Activated naive CD4-positive, alpha-beta T cell treated with anti-CD3 and anti-CD28 coated beads, Interleukin-2, amount 50 U/mL, for 72 hours (primary cell): ENCODE results near the gene ITPK1. TPM values are rescaled to one million over a fixed set of nuclear protein-coding genes. Genes with fewer than 3 reads are reported as not detected.

Source experiments
- ATAC-seq, 2 donors: fragments of 150-1000 bp; cut with Tn5 transposase; 2 replicates each; pipeline ENCODE4 v1.10.0; 2021; ENCODE audit warnings: mild to moderate bottlenecking in 2 of 2, moderate library complexity in 2 of 2
- DNase-seq, 2 donors: peaks; one replicate each; pipeline ENCODE4 v3.0.0; 2021 to 2022; ENCODE audit warnings: low spot score in 2 of 2
- H3K27ac Mint-ChIP-seq, 2 donors: one replicate each; pipeline ENCODE4 v1.8.0; 2022; ENCODE audit warnings: mild to moderate bottlenecking in 2 of 2, mixed read lengths in 2 of 2
- H3K36me3 Mint-ChIP-seq, 2 donors: one replicate each; pipeline ENCODE4 v1.8.0; 2022; ENCODE audit warnings: mixed read lengths in 2 of 2
- H3K9me3 Mint-ChIP-seq, 2 donors: one replicate each; pipeline ENCODE4 v1.8.0; 2022; ENCODE audit warnings: mixed read lengths in 2 of 2
- total RNA-seq, 2 donors: library from RNA; stranded (reverse); gene quantifications; one replicate each; pipeline ENCODE4 v1.2.3, GENCODE V29; 2022

ITPK1 gene
- total RNA-seq, 2 donors from 2014 or later = 15.2 to 33.2 TPM

DNA sequence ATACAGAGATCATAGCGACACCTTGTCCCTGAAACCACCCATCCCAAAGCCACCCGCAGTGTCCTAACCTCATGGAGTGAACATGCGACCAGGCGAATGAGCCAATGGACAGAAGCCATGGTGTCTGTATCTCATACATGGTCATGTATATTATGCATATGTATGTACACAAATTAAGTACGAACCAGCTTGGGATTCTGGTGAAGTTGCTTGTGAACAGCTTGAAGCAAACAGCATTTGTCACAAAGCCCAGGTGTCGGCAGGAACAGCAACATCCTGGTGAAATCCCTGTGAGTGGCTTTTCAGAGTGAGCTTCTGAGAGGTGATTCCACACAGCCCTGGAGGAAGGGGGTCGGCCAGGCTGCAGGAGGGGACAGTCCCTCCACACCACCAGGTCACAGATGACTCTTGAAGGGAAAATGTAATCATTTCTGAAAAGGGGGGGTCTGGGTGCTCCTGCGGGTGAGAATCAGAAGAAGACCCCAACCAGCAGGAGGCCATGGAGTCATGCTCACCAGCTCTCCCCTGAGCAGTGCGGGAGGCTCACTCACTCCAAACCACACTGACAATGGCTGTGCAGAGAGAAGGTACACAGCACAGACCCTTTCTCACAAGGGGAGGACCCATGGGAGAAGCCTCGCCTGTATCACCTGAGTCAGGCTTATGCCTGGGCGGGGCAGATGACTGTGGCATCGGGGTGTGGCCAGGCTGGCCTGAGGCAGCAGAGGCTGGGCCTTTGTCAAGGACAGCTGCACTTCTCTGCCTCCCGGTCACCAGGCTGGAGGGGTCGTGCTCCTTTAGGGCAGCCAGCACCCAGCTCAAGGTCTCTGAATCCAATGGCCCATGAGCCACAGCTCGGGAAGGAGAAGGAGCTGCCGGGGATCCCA, 178.4 kb downstream of the ITPK1 start:
- DNase-seq = peak in 1 of 2 donors; percentile 61
- peak overlapping the region; percentile 71 to 84 for H3K27ac Mint-ChIP-seq
- H3K9me3 Mint-ChIP-seq = no peaks in the 10 kb centered on the region
- peak in 1 of 2 donors; percentile 85 for ATAC-seq
- H3K36me3 Mint-ChIP-seq = no peaks in the 10 kb centered on the region

DNA sequence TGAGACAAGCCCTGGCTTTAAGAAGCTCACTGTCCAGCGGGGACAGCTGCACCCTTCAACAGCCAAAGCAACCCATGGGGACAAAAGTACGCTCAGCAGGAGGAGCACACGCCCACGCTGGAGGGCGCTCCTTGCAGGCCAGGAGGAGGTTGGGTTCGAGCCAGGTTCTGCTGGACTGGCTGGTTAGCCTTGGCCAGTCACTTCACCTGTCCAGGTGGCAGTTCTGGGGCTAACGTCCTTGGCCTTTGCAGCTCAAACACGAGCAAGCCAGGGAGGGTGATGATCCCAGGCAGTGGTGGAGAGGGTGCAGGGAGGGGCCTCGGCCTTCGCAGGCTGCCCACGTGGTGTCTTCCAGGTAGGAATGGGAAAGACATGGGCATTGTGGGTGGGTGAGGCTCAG, 179.6 kb downstream of the ITPK1 start:
- ATAC-seq (no peak), DNase-seq (no peak)
- H3K27ac Mint-ChIP-seq = no peak overlapping the region
- H3K36me3 Mint-ChIP-seq = no peaks in the 10 kb centered on the region
- H3K9me3 Mint-ChIP-seq = no peaks in the 10 kb centered on the region

DNA sequence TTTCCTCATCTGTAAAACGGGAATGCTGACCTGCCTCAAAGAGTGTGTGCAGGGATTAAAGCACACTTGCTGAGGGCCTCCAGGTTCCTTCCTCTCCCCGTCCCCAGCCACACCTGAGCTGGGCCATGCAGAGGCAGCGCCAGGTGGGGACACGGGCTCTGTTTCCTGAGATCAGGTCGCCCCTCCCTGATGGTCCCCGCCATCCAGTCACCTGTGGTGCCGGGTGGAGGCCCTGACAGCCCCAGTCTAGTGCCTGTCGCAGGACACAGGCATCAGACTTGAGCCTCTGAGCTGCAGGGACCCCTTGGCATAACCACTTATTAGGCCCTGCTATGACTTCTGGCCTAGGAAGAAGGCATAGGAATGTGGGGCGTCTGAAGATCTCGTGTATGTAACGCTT, 180.3 kb downstream of the ITPK1 start:
- DNase-seq (no peak), ATAC-seq (no peak)
- H3K9me3 Mint-ChIP-seq = no peaks in the 10 kb centered on the region
- H3K27ac Mint-ChIP-seq = no peak overlapping the region
- no peaks in the 10 kb centered on the region for H3K36me3 Mint-ChIP-seq

DNA sequence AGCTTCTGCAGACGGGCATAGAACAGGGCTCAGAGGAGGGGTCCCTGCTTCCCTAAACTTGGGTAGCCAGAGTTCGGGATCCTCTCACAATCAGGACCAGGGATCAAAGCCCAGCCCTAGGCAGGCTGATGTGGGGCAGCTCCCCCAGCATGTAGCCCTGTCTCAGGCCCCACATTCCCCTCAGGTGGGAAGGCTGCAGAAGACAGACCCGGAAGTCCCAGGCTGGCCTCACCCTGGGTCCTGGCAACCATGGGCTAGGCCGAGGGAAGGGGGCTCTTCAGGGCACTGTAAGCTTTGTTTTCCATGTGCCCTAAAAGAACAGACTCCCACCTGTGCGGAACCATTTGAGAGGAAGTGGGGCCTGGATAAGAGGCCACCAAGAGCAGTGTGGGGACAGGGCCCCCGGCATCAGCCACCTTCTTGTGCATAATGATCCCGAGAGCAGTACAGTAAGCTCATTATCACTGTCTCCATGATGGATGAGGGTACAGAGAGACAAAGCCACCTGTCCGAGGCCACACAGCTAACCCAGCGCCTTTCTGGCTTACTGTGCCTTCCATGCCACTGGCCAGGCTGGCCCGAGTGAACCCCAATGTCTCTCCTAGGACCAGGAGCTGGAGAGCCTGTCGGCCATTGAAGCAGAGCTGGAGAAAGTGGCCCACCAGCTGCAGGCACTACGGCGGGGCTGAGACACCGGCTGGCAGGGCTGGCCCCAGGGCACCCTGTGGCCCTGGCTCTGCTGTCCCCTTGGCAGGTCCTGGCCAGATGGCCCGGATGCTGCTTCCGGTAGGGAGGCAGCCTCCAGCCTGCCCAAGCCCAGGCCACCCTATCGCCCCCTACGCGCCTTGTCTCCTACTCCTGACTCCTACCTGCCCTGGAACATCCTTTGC, 181.3 kb downstream of the ITPK1 start:
- no peak overlapping the region for H3K27ac Mint-ChIP-seq
- no peaks in the 10 kb centered on the region for H3K36me3 Mint-ChIP-seq
- ATAC-seq = no peak
- DNase-seq = no peak
- no peaks in the 10 kb centered on the region for H3K9me3 Mint-ChIP-seq

DNA sequence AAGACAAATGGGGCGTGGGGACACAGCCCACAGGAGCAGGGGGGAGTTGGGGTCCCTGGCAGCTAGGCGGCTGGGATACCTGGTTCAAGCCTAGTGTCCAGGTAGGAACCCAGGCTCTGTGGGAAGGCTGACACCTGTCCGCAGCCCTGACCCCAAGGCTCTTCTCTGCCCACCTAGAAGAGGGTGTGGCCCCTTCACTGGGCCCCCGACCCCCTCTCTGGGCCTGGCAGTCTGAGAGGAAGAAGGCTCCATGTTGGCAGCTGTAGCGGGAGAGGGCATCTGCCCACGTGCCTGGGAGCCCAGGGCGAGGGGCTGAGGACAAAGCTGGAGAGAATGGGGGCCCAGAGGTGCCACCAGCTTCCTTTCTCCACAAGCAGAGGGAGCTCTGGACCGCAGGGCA, 182.2 kb downstream of the ITPK1 start:
- Mint-ChIP-seq H3K9me3 (no peaks in the 10 kb centered on the region), H3K36me3 (no peaks in the 10 kb centered on the region), H3K27ac (no peak overlapping the region)
- DNase-seq (no peak), ATAC-seq (no peak)

DNA sequence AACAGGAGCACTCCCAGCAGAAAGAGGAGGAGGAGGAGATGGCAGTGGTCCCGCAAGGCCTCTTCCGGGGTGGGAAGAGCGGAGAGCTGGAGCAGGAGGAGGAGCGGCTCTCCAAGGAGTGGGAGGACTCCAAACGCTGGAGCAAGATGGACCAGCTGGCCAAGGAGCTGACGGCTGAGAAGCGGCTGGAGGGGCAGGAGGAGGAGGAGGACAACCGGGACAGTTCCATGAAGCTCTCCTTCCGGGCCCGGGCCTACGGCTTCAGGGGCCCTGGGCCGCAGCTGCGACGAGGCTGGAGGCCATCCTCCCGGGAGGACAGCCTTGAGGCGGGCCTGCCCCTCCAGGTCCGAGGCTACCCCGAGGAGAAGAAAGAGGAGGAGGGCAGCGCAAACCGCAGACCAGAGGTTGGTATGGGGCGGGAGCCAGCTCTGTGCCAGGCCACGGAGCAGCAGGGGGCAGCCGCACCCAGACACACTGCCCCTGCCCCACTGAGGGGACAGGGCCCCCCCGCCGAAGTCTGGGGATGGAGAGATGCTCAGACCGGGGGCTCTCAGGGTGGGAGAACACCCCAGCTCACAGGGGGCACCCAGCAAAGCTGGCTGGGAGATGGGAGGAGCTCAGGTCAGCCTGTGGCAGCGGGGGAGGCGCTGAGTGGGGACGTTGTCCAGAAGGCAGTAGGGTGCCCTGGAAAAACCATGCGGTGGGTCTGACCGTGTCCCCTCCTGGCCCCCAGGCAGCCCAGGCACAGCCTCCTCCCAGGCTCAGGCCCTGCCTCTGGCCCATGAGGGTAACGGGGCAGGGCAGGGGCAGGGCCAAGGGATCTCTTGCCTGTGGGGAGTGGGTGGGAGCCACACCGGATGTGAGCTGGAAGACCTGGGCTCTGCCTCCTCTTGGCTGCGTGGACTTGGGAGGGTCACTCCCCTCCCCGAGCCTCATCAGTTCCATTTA, 183.0 kb downstream of the ITPK1 start:
- H3K36me3 Mint-ChIP-seq = no peaks in the 10 kb centered on the region
- no peaks in the 10 kb centered on the region for H3K9me3 Mint-ChIP-seq
- no peak for ATAC-seq
- DNase-seq = no peak
- H3K27ac Mint-ChIP-seq = no peak overlapping the region

DNA sequence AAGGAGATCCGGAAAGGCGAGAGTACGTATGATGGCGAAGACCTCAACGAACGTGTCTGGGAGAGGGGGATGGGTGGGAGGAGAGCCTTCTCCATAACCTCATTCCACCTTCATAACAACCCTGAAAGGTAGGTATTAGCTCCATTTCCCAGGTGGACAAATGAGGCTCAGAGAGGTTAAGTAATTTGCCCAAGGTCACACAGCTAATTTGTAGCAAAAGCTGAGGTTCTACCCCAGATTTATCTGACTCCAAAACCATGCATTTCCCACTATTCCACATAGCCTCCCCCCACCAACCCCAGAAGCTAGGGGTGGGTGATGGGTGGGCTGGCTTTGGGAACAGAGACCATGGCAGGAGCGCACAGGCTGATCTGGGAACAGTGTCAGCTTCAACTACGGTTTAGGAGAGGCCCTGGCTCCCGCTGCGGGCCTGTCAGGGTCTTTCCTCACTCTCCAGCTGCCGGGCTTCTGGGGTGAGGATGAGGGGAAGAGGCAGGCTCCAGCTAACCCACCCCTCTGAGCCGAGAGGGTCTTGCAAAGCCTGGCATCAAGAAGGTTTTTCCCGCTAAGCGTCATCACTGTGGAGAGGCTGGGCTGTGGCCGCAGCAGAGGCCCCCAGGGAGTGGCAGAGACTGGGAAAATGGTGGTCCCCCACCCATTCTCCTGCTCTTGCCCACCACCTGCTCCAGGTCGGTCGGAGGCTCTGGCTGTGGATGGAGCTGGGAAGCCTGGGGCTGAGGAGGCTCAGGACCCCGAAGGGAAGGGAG, 183.9 kb downstream of the ITPK1 start:
- DNase-seq (no peak), ATAC-seq (no peak)
- no peaks in the 10 kb centered on the region for H3K36me3 Mint-ChIP-seq
- H3K27ac Mint-ChIP-seq = no peak overlapping the region
- H3K9me3 Mint-ChIP-seq = no peaks in the 10 kb centered on the region

DNA sequence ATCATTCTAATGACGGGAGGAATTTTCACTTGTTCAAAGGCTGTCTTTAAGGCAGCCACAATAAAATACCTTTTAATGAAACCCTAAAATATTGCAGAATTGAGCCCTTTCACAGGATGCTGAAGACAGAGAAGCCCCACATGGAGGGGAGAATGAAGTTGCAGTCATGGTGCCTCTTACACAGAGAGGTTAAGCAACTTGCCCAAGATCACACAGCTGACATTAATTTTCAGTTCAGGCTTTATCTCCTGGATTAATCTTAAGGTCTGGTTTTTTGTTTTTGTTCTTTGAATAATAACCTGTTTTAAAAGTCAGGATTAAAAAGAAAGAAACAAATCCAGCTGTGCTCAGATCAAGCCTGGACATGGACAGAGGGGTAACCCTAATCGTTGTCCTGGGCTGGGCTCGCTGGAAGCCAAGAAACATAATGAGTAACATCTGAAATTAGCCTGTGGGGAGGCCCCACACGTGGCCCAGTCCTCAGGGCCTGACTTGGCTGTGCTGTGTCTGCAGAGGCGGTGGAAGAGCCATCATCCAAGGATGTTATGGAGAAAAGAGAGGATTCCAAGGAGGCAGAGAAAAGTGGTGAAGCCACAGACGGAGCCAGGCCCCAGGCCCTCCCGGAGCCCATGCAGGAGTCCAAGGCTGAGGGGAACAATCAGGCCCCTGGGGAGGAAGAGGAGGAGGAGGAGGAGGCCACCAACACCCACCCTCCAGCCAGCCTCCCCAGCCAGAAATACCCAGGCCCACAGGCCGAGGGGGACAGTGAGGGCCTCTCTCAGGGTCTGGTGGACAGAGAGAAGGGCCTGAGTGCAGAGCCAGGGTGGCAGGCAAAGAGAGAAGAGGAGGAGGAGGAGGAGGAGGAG, 184.8 kb downstream of the ITPK1 start:
- DNase-seq = no peak
- H3K27ac Mint-ChIP-seq = no peak overlapping the region
- ATAC-seq = no peak

DNA sequence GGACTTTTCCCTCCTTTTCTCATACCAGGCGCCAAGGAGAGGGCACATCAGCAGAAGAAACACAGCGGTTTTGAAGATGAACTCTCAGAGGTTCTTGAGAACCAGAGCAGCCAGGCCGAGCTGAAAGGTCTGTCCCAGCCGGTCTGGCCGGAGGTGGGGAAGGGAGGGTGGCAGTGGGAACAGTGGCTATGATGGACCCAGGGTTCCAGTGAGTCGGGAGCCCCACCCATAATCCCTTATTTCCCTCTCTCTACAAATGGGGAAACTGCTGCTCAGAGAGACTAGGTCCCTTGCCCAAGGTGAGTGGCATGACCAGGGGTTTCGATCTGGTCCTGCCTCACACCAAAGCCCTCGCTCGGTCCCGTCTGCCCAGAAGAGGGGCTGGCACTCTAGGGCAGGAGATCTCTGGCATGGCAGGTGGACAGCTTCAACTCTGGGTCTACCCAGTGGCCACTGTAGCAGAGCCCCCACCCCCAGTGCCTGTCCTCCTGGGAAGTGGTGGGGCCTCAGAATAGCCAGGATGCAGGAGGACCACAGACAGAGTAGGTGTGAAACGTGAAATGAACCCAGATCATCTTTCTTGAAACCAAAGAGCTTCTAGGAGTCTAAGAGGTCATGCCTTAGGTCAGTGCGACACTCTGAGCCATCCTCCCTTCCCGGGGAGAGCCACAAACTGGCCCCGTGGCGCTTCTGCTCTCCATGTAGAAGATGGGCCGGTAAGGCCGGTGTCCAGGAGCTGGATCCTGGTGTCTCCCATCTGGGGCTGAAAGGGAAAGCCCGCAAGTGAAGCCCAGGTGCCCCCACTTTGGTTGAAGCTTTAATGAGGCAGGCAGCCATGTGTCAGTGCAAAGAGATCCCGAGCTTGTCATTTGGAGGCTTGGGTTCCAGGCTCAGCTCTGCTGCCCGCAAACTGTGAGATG, 185.8 kb downstream of the ITPK1 start:
- no peak for ATAC-seq

More for the DNA sequence above, 184.8 kb downstream of the ITPK1 start:
- no peaks in the 10 kb centered on the region for H3K36me3 Mint-ChIP-seq
- no peaks in the 10 kb centered on the region for H3K9me3 Mint-ChIP-seq

DNA sequence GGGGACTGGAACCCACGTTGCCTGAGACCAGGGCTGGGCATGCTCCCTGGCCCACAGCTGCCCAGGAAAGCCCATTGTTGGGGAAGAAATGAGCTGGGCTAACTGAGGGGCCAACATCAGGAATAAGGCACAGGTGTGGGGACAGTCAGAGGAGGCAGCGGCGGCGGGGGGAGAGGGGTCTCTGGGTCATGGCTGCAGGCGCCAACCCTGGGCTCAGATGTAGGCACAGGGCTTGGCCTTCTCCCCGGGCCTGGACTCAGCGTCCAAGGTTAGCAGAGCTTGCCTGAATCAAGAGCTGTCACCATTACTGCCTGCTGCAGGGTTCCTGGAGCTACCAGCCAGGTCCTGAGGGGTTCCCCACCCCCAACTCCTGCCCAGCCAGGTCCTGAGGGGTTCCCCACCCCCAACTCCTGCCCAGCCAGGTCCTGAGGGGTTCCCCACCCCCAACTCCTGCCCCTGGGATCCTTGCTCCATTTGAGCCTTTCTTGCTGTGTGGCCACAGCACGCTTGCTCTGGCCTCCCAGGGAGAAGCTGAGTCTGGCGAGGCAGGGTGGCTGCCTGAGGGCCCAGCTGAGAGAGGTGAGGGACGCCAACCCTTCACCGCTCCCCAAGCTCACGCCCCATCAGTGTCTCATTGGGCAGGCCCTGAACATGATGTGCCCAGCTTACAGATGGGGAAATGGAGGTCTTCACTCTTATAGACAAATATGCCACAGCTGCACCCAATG, 186.6 kb downstream of the ITPK1 start:
- Mint-ChIP-seq H3K9me3 (no peaks in the 10 kb centered on the region), H3K27ac (no peak overlapping the region), H3K36me3 (no peaks in the 10 kb centered on the region)
- DNase-seq (no peak), ATAC-seq (no peak)

More for the DNA sequence above, 185.8 kb downstream of the ITPK1 start:
- DNase-seq = no peak
- Mint-ChIP-seq H3K27ac (no peak overlapping the region), H3K36me3 (no peaks in the 10 kb centered on the region), H3K9me3 (no peaks in the 10 kb centered on the region)

DNA sequence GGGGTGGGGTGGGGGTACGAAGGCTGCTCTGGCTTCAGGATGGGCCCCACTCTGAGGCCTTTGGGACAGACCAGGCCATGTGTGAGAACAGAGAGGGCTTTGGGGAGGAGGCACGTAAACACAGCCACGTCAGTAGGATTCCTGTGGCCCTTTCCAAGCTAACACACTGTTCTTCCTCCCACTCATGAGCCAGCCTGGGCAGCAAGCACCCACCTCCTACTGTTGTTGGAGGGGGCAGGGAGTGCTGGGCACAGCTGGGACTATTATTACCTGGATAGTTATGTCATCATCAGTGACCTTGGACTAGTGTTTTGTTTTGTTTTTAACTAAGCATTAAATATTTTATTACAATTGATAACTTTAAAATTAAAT, 187.5 kb downstream of the ITPK1 start:
- no peak for ATAC-seq
- no peaks in the 10 kb centered on the region for H3K36me3 Mint-ChIP-seq
- no peak overlapping the region for H3K27ac Mint-ChIP-seq
- no peak for DNase-seq
- no peaks in the 10 kb centered on the region for H3K9me3 Mint-ChIP-seq

DNA sequence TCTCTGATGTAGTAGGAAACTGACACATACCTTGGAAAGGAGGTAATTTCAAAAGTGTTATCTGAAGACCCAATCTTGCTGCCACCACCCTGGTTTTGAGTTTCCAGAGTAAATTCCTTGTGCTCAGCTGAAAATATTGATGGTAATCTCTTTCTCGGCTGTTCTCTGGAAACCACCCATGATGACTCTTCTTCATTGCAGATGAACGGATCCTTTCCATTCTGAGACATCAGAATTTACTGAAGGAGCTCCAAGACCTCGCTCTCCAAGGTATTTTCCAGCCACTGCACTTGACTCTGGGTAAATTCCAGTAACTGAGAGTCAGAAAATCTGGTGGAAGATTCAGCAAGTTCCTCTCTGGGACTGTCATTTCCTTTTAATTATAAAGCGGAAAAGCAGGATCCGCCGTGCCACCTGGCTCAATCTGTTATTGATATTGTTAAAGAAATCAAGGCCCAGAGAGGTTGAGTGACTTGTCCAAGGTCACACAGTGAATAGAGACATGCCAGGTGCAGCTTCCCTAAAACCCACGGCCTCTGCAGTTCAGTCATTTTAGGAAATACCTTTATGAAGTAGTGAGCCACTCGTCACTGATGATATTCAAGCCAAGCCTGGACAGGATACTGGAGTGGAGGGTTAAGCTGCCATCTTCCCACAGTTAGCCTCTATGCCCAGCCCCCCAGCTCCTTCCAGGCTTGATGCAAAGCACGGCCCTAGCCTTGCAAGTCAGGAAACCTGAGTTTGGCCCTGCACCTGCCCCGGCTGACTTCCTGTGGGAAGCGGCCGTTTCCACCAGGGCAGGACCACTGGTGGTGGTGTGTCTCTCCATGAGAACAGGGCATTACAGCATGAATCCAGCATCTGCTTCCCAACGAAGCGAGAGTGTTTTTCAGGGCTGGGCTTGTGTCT, 188.1 kb downstream of the ITPK1 start:
- Mint-ChIP-seq H3K36me3 (peaks cover 0 to 1% of the 10 kb centered on the region in 2 donors), H3K27ac (no peak overlapping the region), H3K9me3 (peaks cover 0 to under 1% of the 10 kb centered on the region in 2 donors)
- ATAC-seq (no peak), DNase-seq (no peak)

DNA sequence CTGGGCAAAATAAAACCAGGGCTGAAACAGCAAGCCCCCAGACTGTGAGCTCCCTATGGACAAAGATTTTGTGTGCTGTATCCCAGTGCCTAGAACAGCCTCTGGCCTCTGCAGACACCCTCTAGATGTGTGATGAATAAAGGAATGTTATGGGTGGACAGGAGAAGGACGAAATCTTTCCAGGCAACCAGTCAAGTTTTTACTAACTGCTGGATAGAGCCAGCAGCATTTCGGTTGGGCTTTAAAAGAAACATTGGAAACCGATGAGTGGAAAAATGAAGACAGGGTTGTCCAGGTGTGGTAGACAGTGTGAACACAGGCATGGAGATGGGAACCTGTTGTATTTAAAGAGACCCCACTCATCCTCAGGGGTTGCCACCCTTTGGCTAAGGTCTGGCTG, 188.8 kb downstream of the ITPK1 start:
- Mint-ChIP-seq H3K27ac (no peak overlapping the region), H3K36me3 (peaks cover 0 to 8% of the 10 kb centered on the region in 2 donors), H3K9me3 (peaks cover 0 to 5% of the 10 kb centered on the region in 2 donors)
- ATAC-seq (no peak), DNase-seq (no peak)
